Kidney epithelial cell (primary cell): Measurements from ENCODE around the gene R3HDM1. TPM values are rescaled to one million over a fixed set of nuclear protein-coding genes. Genes with fewer than 3 reads are reported as not detected.

Experiments
- DNase-seq: peaks from one replicate; pipeline ENCODE4 v3.0.0-alpha.2; 2010; ENCODE audit warnings: low read depth
- H3K27me3 ChIP-seq: 2 replicates; pipeline ENCODE4 v1.6.0; 2011; ENCODE audit warnings: low read length; ENCODE audit not compliant: control insufficient read depth, insufficient read depth
- H3K36me3 ChIP-seq: 2 replicates; pipeline ENCODE4 v1.5.1; 2011; ENCODE audit warnings: low read length; ENCODE audit not compliant: control insufficient read depth, insufficient read depth
- H3K4me3 ChIP-seq: 2 replicates; pipeline ENCODE4 v1.5.1; 2011; ENCODE audit warnings: low read depth, mild to moderate bottlenecking, control low read depth, low read length
- CTCF ChIP-seq: IDR thresholded peaks from 2 replicates; pipeline ENCODE4 v1.5.1; 2011; ENCODE audit warnings: mild to moderate bottlenecking, moderate library complexity, low read length, control low read depth, inconsistent platforms; ENCODE audit not compliant: insufficient read depth, poor library complexity, severe bottlenecking
- total RNA-seq: library from RNA; depleted of rRNA; stranded (reverse); fragments of >200 nt; gene quantifications from 2 replicates; pipeline ENCODE4 v1.2.3, GENCODE V29; 2015

R3HDM1 gene
- total RNA-seq, 1 donor from 2014 or later, result 12.7 TPM

GRCh38 chr2:135664623-135665068 is 133.4 kb downstream of the R3HDM1 start:
- no peaks in the 10 kb centered on the region for H3K27me3 ChIP-seq
- no peak for TF ChIP-seq CTCF
- H3K4me3 ChIP-seq, result no peak overlapping the region
- DNase-seq, result no peak
- no peaks in the 10 kb centered on the region for H3K36me3 ChIP-seq

- Histone ChIP-seq H3K4me3 (no peak overlapping the region), H3K27me3 (no peaks in the 10 kb centered on the region), H3K36me3 (no peaks in the 10 kb centered on the region)
- TF ChIP-seq CTCF, result no peak
- no peak for DNase-seq
Observed at GRCh38 chr2:135667045-135667444, 135.8 kb downstream of the R3HDM1 start.

GRCh38 chr2:135674453-135674852 is 143.2 kb downstream of the R3HDM1 start:
- Histone ChIP-seq H3K27me3 (no peaks in the 10 kb centered on the region), H3K36me3 (no peaks in the 10 kb centered on the region), H3K4me3 (no peak overlapping the region)
- TF ChIP-seq CTCF, result no peak
- DNase-seq, result no peak

- no peak for TF ChIP-seq CTCF
- Histone ChIP-seq H3K27me3 (no peaks in the 10 kb centered on the region), H3K36me3 (no peaks in the 10 kb centered on the region), H3K4me3 (no peak overlapping the region)
- no peak for DNase-seq
Observed at GRCh38 chr2:135676031-135676430, 144.7 kb downstream of the R3HDM1 start.

GRCh38 chr2:135679125-135679524 is 147.8 kb downstream of the R3HDM1 start:
- no peak for TF ChIP-seq CTCF
- no peaks in the 10 kb centered on the region for H3K36me3 ChIP-seq
- no peak for DNase-seq
- H3K4me3 ChIP-seq, result no peak overlapping the region
- no peaks in the 10 kb centered on the region for H3K27me3 ChIP-seq

GRCh38 chr2:135685361-135685760 is 154.1 kb downstream of the R3HDM1 start:
- no peak for DNase-seq
- Histone ChIP-seq H3K27me3 (no peaks in the 10 kb centered on the region), H3K4me3 (no peak overlapping the region), H3K36me3 (no peaks in the 10 kb centered on the region)
- TF ChIP-seq CTCF, result no peak
